SHP77 treated with DMSO at 0.1 percent for 48 hours (cell line): Measurements from ENCODE around the gene NTN3.

ENCODE experiments used
- DNase-seq: peaks from one replicate; lab custom pipeline; 2025; lab: John Stamatoyannopoulos, UW

The NTN3 gene

GRCh38 chr16:2514333-2515179, 43.5 kb downstream of the NTN3 start:
- no peak for DNase-seq

DNA sequence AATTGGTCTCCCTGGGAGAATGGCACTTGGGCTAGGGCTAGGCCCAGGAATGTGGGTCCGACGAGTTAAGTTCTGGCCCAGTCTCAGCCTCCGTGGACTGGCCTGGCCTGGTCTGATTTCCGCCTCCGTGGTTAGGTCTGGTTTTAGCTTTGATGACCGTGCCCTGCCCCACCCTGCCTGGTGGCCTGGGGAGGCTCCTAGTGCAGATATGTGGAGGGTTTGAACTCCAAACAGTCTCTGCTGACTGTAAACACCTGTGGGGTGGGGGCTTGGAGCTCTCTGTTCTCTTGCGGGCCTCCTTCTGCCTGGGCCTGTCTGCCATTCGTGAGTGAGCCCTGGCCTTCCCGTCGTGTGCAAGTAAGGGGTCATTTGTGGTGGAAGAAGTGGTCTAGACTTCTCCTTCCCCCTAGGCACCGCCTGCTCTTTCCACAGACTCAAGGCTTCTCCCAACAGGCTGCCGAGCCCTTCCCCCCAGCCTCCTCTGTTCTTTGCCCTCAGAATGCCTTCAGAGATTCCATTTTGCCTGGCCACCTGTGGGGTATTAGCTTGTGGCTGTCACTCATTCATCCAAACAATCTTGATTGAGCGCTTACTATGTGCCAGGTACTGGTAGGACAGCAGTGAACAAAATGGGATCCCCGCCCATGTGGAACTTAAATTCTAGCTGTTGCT, 44.2 kb downstream of the NTN3 start:
- no peak for DNase-seq

GRCh38 chr16:2516391-2517240, 45.5 kb downstream of the NTN3 start:
- no peak for DNase-seq

- DNase-seq, result no peak
Observed at GRCh38 chr16:2517954-2518605, 47.0 kb downstream of the NTN3 start.

GRCh38 chr16:2518823-2519710, 48.0 kb downstream of the NTN3 start:
- DNase-seq, result no peak

DNA sequence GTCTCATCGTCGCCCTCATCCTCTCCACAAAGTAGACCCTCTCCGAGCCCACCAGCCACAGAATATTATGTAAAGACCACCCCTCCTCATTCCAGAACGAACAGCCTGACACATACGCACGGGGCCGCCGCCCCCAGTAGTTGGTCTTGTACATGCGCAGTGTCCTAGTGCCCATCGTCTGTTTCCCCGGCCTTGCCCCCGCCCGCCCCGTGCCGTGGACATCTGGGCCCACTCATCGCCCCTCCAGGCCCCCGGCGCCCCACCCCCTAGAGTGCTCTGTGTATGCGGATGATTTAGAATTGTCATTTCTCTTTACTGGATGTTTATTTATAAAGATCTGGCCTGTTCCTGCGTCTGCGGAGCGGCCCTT, 48.6 kb downstream of the NTN3 start:
- no peak for DNase-seq

DNA sequence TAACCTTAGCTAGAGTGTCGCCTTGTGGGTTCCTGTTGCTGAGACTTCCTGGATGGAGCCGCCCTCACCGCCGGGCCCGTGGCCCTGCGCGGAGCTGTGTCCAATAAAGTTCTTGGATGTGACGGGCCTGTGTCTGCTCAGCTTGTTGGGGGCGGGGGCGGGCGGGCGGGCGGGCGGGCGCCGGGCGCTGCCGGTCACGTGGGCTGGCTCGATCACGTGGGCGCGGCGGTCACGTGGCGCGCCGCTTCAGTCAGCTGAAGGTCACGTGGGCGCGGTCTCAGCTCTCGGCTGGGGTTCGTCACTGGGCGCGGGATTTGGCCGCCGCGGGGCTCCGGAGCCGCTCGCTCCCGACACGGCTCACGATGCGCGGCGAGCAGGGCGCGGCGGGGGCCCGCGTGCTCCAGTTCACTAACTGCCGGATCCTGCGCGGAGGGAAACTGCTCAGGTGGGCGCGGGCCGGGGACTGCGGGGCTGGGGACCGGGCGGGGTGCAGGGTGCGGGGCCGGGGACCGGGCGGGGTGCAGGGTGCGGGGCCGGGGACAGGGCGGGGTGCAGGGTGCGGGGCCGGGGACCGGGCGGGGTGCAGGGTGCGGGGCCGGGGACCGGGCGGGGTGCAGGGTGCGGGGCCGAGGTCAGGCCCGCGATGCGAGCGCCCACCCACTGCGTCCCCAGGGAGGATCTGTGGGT, 49.1 kb downstream of the NTN3 start, which contains the start of gene AMDHD2:
TSS of gene AMDHD2 (plus strand) at position 275 of the 687 bp plus-strand sequence. CDS start at position 363, 88 bp downstream.
- peak; percentile 54 for DNase-seq

DNA sequence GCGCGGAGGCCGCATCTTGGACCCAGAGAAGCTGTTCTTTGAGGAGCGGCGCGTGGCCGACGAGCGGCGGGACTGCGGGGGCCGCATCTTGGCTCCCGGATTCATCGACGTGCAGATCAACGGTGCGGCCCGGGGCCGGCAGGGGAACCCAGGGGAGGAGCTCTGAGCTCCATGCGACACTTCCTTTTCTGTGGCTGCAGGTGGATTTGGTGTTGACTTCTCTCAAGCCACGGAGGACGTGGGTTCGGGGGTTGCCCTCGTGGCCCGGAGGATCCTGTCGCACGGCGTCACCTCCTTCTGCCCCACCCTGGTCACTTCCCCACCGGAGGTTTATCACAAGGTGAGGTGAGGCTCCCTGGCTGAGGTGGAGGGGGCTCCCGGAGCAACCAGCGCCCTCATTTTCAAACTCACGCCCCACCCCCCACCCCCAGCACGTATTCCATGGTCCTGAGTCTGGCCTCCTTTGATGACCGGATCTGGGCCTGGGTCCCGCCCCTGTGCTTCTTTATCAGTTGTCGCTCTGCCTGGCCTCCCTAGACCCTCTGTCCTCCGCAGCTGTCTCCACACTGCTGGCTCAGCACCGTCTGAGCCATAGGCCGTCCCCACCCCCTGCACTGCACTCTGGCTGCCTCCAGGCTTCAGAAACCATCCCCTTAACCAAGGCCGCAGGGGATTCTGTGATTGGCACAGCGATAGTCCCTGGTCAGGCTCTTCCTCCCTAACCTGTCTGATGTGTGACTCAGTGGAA, 49.9 kb downstream of the NTN3 start:
- DNase-seq, result no peak
